ENCODE measurements around the gene PALM. TPM values are rescaled to one million over a fixed set of nuclear protein-coding genes. Genes with fewer than 3 reads are reported as not detected.

Gene PALM
- polyA plus RNA-seq, 1 donor (not counting 4 experiments of a cell fraction or from before 2014, with no cell fraction given): not detected

- Histone ChIP-seq H4K20me1 (ENCODE audit: control insufficient read depth, extremely low read depth, insufficient read depth, low read length) (no peaks in the 10 kb centered on the region), H3K9ac (ENCODE audit: control insufficient read depth, extremely low read depth, insufficient read depth, low read length) (peak overlapping the region; percentile 71), H3K27ac (ENCODE audit: control insufficient read depth, insufficient read depth, low read length) (no peak overlapping the region), H2AFZ (ENCODE audit: control insufficient read depth, low read length) (no peak overlapping the region), H3K36me3 (ENCODE audit: control insufficient read depth in 2 of 2, extremely low read depth in 1 of 2, insufficient read depth in 2 of 2, low read length in 2 of 2) (no peaks in the 10 kb centered on the region), H3K27me3 (ENCODE audit: control insufficient read depth, extremely low read depth, insufficient read depth, low read length) (no peaks in the 10 kb centered on the region), H3K4me1 (ENCODE audit: control insufficient read depth, extremely low read depth, insufficient read depth, low read length) (peaks cover 22% of the 10 kb centered on the region), H3K4me3 (ENCODE audit: control insufficient read depth in 2 of 3, extremely low read depth in 1 of 3, insufficient read depth in 2 of 3, low read depth in 1 of 3, low read length in 3 of 3) (peak overlapping the region in 1 of 3 experiments; percentile 66), H3K4me2 (ENCODE audit: control insufficient read depth, extremely low read depth, insufficient read depth, low read depth, low read length) (no peak overlapping the region), H3K9me1 (ENCODE audit: control insufficient read depth, extremely low read depth, insufficient read depth, low read length) (no peaks in the 10 kb centered on the region), H3K79me2 (ENCODE audit: control insufficient read depth, insufficient read depth, low read length) (peaks cover 8% of the 10 kb centered on the region), H3K9me3 (ENCODE audit: control insufficient read depth, low read depth, low read length) (no peaks in the 10 kb centered on the region)
- FAIRE-seq: no peak
- TF ChIP-seq CTCF (optimal IDR thresholded peaks at IDR 0.05 in 1 of 3, IDR thresholded peaks at IDR 0.05 in 1 of 3, conservative IDR thresholded peaks at IDR 0.05 in 1 of 3; ENCODE audit: extremely low read depth in 1 of 3, insufficient read depth in 2 of 3, low read length in 3 of 3) (no peak), EZH2 (IDR thresholded peaks at IDR 0.05; ENCODE audit: low read length) (no peak)
- dilution Hi-C loops (cut with MboI; ENCODE audit: extremely low pct_ligation_motif_present, low sequenced_read_pairs): no loop called here
- DNase-seq (ENCODE audit: low read depth, low spot score): no peak
Observed at GRCh38 chr19:781800-782184, 73.1 kb downstream of the PALM start.

- Histone ChIP-seq H3K36me3 (ENCODE audit: control insufficient read depth in 2 of 2, extremely low read depth in 1 of 2, insufficient read depth in 2 of 2, low read length in 2 of 2) (no peaks in the 10 kb centered on the region), H3K79me2 (ENCODE audit: control insufficient read depth, insufficient read depth, low read length) (peaks cover 8% of the 10 kb centered on the region), H4K20me1 (ENCODE audit: control insufficient read depth, extremely low read depth, insufficient read depth, low read length) (no peaks in the 10 kb centered on the region), H3K9ac (ENCODE audit: control insufficient read depth, extremely low read depth, insufficient read depth, low read length) (peak overlapping the region; percentile 71), H3K9me1 (ENCODE audit: control insufficient read depth, extremely low read depth, insufficient read depth, low read length) (no peaks in the 10 kb centered on the region), H3K4me2 (ENCODE audit: control insufficient read depth, extremely low read depth, insufficient read depth, low read depth, low read length) (peak overlapping the region; percentile 94), H3K27ac (ENCODE audit: control insufficient read depth, insufficient read depth, low read length) (peak overlapping the region; percentile 66), H3K4me1 (ENCODE audit: control insufficient read depth, extremely low read depth, insufficient read depth, low read length) (peaks cover 22% of the 10 kb centered on the region), H3K9me3 (ENCODE audit: control insufficient read depth, low read depth, low read length) (no peaks in the 10 kb centered on the region), H3K27me3 (ENCODE audit: control insufficient read depth, extremely low read depth, insufficient read depth, low read length) (no peaks in the 10 kb centered on the region), H2AFZ (ENCODE audit: control insufficient read depth, low read length) (peak overlapping the region; percentile 56), H3K4me3 (ENCODE audit: control insufficient read depth in 2 of 3, extremely low read depth in 1 of 3, insufficient read depth in 2 of 3, low read depth in 1 of 3, low read length in 3 of 3) (peak overlapping the region; percentile 32 to 66 (median 59))
- dilution Hi-C loops (cut with MboI; ENCODE audit: extremely low pct_ligation_motif_present, low sequenced_read_pairs): no loop called here
- DNase-seq (ENCODE audit: low read depth, low spot score): no peak
- TF ChIP-seq CTCF (optimal IDR thresholded peaks at IDR 0.05 in 1 of 3, IDR thresholded peaks at IDR 0.05 in 1 of 3, conservative IDR thresholded peaks at IDR 0.05 in 1 of 3; ENCODE audit: extremely low read depth in 1 of 3, insufficient read depth in 2 of 3, low read length in 3 of 3): no peak
- no peak for TF ChIP-seq EZH2 (IDR thresholded peaks at IDR 0.05; ENCODE audit: low read length)
- FAIRE-seq: no peak
Observed at GRCh38 chr19:782185-782877, 73.6 kb downstream of the PALM start.
